ENCODE data around the gene GTF2H3.
A peak's percentile ranks its signal among the peaks of the same experiment; 100 is the strongest.

GTF2H3 gene

DNA sequence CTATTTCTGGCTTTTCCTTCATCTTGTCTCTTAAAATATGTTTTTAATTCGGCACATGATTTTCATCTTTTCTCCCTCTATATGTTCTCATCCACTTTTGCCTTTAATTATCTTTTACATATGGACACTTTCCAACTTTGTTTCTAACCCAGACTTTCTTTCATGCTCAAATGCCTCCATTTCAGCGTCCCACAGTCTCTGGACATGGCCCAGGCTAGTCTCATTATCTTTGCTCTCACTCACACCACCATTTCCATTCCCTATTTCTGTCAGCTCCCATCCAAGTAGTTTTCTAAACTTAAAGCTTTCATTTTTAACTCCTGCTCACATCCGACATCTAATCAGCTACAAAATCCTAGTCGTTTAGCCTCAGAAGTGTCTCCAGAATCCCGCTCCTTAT lies 14.8 kb downstream of the GTF2H3 start:
- DNase-seq: no peak

DNA sequence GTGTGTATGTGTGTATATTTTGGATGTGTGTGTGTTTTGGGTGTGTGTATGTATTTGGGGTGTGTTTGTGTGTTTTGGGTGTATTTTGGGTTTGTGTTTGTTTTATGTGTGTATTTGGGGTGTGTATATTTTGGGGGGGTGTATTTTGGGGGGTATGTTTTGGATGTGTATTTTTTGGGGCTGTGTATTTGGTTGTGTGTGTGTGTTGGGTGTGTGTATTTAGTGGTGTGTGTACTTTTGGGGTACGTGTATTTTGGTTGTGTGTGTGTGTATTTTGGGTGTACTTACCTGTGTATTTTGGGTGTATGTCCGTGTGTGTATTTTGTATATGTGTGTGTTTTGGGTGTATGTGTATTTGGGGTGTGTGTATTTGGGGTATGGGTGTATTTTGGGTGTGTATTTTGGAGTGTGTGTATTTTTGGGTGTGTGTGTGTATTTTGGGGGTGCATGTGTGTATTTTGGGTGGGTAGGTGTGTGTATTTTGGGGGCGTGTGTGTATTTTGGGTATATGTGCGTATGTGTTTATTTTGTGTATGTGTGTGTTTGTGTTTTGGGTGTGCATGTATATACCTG lies 20.6 kb downstream of the GTF2H3 start:
- no peak for DNase-seq

- DNase-seq: peak; percentile 23
Measured at GRCh38 chr12:123655420-123655819, 21.8 kb downstream of the GTF2H3 start.

GRCh38 chr12:123656392-123656791 lies 22.8 kb downstream of the GTF2H3 start:
- no peak for DNase-seq

DNA sequence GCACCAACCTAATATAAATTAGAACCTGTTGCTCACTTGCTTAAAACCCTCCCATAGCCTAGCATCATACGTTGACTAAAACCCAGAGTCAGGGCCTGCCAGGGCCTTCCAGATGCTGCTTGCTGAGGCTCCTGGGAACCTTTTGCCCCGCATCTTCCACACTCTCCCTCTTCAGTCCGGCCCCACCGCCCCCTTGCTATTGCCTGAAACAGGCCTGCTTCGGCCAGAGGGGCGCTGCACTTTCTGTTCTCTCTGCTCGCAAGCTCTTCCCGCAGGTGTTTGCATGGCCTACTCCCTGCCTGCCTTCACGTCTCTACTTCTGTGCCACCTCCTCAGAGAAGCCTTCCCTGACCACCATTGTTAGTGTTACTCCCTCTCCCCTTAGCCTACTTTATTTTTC lies 23.6 kb downstream of the GTF2H3 start:
- no peak for DNase-seq

GRCh38 chr12:123659996-123660727 lies 26.5 kb downstream of the GTF2H3 start:
- DNase-seq: no peak

DNA sequence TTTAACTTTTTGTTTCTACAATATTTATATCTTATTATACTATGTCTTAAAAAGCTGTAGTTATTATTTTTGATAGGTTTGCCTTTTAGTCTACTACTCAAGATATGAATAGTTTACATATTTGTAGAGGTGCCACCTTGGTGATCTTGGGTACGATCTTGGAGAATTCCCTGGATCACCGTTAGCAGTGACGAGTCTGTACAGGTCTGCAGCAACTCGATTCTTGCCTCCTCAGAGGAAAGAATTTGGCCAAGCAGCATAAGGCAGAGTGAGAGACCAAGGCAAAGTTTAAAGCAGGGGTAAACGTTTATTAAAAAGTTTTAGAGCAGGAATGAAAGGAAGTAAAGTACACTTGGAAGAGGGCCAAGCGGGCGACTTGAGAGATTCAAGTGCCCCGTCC lies 34.1 kb downstream of the GTF2H3 start:
- no peak for DNase-seq

GRCh38 chr12:123670882-123671728 lies 37.5 kb downstream of the GTF2H3 start, which contains the start of gene TCTN2:
TCTN2 (plus strand) TSS chr12:123671113; CDS start chr12:123671241, 128 bp downstream.
- DNase-seq: peak; percentile 91

GRCh38 chr12:123671876-123672275 lies 38.2 kb downstream of the GTF2H3 start:
- DNase-seq: no peak

- DNase-seq: no peak
Measured at GRCh38 chr12:123675436-123675835, 41.8 kb downstream of the GTF2H3 start.

- no peak for DNase-seq
Measured at GRCh38 chr12:123676616-123677320, 43.1 kb downstream of the GTF2H3 start.

DNA sequence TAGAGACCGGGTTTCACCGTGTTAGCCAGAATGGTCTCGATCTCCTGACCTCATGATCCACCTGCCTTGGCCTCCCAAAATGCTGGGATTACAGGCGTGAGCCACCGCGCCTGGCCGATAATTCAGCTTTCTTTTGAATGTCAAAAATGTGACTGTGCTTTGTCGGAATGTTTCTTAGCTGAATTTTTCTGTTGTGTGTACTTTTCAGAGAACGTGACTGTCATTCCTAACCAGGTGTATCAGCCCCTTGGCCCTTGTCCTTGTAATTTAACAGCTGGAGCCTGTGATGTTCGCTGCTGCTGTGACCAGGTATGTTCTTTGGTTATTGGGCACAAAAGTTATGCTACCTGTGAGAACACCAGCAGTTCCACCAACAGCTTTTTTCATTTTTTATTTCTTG lies 45.4 kb downstream of the GTF2H3 start:
- no peak for DNase-seq

DNA sequence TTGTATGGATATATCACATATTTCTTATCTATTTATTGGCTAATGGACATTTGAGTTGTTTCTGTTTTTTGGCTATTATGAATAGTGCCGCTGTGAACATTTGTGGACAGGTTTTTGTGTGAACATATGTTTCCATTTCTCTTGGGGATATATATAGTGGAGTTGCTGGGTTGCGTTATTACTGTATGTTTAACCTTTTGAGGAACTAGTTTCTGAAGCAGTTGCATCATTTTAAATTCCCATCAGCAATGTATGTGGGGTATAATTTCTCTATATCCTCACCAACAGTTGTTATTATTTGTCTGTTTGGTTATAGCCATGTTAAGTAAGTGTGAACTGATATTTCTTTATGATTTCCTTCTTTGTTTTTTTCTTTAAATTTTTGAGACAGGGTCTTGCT lies 48.0 kb downstream of the GTF2H3 start:
- no peak for DNase-seq

DNA sequence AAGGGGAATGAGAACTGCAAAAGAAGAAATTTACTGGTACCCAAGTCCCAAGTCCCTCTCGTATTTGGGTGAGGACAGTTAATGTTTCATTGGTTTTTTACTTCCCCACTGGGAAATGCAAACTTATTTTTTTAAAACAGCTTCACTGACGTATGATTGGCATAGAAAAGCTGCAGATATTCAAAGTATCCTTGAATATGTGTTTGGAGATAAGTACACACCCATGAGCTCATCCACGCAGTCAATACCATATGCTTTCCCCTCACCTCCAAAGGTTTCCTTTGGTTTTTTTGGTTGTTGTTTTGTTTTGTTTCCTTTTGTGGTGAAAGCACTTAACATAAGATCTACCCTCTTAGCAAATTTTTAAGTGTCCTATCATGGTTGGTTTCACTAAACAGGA lies 50.3 kb downstream of the GTF2H3 start:
- DNase-seq: no peak

DNA sequence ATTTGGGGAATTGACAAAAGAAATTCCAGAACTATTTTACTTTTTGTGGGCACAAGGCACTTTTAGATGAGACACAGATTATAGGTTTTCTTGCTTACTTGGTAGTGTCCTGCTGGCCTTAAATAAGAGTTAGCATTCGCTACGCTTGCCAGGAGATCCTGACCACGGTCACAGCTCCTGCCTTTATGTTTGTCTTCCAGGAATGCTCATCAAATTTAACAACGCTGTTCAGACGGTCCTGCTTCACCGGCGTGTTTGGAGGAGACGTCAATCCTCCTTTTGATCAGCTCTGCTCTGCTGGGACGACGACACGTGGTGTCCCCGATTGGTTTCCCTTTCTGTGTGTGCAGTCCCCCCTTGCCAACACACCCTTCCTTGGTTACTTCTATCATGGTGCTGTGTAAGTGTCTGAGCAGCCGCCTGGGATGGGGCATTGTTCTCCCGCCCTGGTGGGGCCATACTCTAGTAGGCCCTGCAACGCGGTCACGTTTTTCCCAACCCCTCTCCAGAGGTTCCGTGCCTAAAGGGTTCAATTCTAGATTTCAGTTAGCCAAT lies 53.1 kb downstream of the GTF2H3 start:
- no peak for DNase-seq

DNA sequence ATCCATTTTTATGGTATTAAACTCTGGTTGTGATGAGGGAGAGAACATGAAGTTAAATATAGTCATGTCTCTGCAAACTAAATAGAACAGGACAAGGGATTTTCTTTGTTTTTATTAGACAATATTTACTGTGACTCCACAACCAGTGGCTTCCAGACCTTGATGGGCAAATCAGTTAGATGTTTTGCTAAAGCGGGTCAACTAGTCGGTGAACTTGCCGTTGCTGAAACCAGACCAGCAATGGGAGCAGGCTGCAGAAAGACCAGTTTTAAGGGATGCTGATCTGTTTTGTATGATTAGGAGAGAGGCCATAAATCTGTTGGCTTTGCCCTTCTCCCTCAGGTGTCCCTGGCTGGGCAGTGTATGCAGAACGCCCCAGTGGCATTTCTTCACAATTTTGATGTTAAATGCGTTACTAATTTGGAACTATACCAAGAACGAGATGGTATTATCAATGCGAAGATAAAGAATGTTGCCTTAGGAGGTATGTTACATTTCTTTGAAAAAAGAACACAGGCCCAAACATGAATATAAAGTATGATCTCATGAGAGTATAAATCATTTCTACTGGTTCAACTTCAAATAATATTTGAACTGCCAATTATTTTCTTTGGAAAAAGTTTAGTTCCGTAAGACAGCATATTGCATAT lies 56.7 kb downstream of the GTF2H3 start:
- DNase-seq: no peak

- DNase-seq: peak; percentile 29
Measured at GRCh38 chr12:123696207-123696606, 62.6 kb downstream of the GTF2H3 start.

DNA sequence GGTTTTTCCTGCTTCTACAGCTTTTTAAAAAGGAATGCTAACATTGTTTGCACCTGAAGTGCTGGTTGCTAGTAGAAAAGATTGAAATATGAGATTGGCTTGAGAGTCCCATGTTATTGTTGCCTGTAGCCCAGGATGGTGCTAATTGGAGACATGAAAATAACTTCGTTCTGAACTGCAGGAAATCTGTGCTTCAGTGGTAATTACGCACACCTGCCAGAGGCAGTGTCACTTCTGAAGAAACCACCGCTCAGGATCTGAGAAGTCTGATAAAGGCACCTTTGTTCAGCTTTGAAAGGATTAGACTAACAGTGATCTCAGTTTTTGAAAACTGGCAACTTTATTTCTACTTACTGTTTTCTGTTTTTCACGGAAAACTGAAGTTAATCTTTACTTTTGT lies 63.0 kb downstream of the GTF2H3 start:
- DNase-seq: peak; percentile 68

- DNase-seq: no peak
Measured at GRCh38 chr12:123705935-123706334, 72.3 kb downstream of the GTF2H3 start.

- DNase-seq: no peak
Measured at GRCh38 chr12:123707466-123707865, 73.8 kb downstream of the GTF2H3 start.

Measured in NCI-H2107 (cell line).